ENCODE measurements around the gene ITPR3. TPM values are rescaled to one million over a fixed set of nuclear protein-coding genes. Genes with fewer than 3 reads are reported as not detected.
A peak's percentile ranks its signal among the peaks of the same experiment; 100 is the strongest.

The ITPR3 gene
- total and polyA plus RNA-seq, 2 of the 13 experiments (the other 11 are each of a cell fraction or from before 2014, with no cell fraction given) = 3.8 to 21.4 TPM

GRCh38 chr6:33711140-33712129 is 90.3 kb downstream of the ITPR3 start, which contains the start of gene UQCC2 (continued):
- TF ChIP-seq ZBTB34 (CRISPR knock-in tag; IDR thresholded peaks at IDR 0.05) = peak; percentile 76; the same call in 1 of the 2 replicates
- peak; percentile 93 for TF ChIP-seq ZBED4 (CRISPR knock-in tag; IDR thresholded peaks at IDR 0.05; ENCODE audit: borderline replicate concordance)
- peak; percentile 85; the same call in 1 of the 2 replicates for TF ChIP-seq MYPOP (CRISPR knock-in tag; IDR thresholded peaks at IDR 0.05)
- TF ChIP-seq PRDM10 (CRISPR knock-in tag; IDR thresholded peaks at IDR 0.05; ENCODE audit: low read depth) = peak; percentile 68; the same call in 1 of the 2 replicates
- peak; percentile 92 for TF ChIP-seq ZNF564 (CRISPR knock-in tag; IDR thresholded peaks at IDR 0.05)
- TF ChIP-seq GTF2F1 (IDR thresholded peaks at IDR 0.05; ENCODE audit: low read length) = no peak; the same call in 1 of the 2 replicates
- 0 out of 2 replicates have a peak, but pooled peaks have one; percentile 41 for TF ChIP-seq ZNF367 (CRISPR knock-in tag; IDR thresholded peaks at IDR 0.05; ENCODE audit: borderline replicate concordance)
- peak; percentile 97; the same call in 1 of the 2 replicates for TF ChIP-seq ZNF619 (CRISPR knock-in tag; IDR thresholded peaks at IDR 0.05)
- TF ChIP-seq ZNF317 (CRISPR knock-in tag; IDR thresholded peaks at IDR 0.05) = peak; percentile 89
- peak; percentile 79; the same call in 1 of the 2 replicates for TF ChIP-seq ZKSCAN8 (CRISPR knock-in tag; IDR thresholded peaks at IDR 0.05; ENCODE audit: borderline replicate concordance)
- peak; percentile 72; the same call in 1 of the 2 replicates for TF ChIP-seq ZNF710 (CRISPR knock-in tag; IDR thresholded peaks at IDR 0.05; ENCODE audit: borderline replicate concordance)
- TF ChIP-seq POLR2G (IDR thresholded peaks at IDR 0.05; ENCODE audit: low read depth, low read length) = peak; percentile 98
- TF ChIP-seq TBX3 (IDR thresholded peaks at IDR 0.05; ENCODE audit: borderline replicate concordance) = peak; percentile 29; the same call in 1 of the 2 replicates

All from HepG2 (cell line).